GM23338 (cell line): ENCODE data around the gene NDUFB2.
"Not testable (repeated sequence)": the region's sequence is repeated elsewhere in the genome, so short reads cannot be mapped to it uniquely, and the experiment has no call there.

Experiments
- CREB1 ChIP-seq: fragments of 250-450 bp; sonication (Bioruptor Pico); IDR thresholded peaks from 2 replicates; pipeline ENCODE4 v1.5.0; 2020; ENCODE audit warnings: low read depth, mild to moderate bottlenecking, moderate library complexity
- EZH2 ChIP-seq: fragments of 200-600 bp; sonication (generic); IDR thresholded peaks from one replicate; pipeline ENCODE4 v1.8.0; 2017; ENCODE audit warnings: antibody characterized with exemption, mild to moderate bottlenecking, low read depth; ENCODE audit not compliant: unreplicated experiment
- EZH2phosphoT487 ChIP-seq: fragments of 200-600 bp; sonication (generic); IDR thresholded peaks from one replicate; pipeline ENCODE4 v1.8.1; 2018; ENCODE audit warnings: antibody characterized with exemption; ENCODE audit not compliant: unreplicated experiment
- JUNB ChIP-seq: IDR thresholded peaks from one replicate; pipeline ENCODE4 v1.6.1; 2016; ENCODE audit warnings: antibody characterized with exemption; ENCODE audit not compliant: unreplicated experiment
- NANOG ChIP-seq: IDR thresholded peaks from 2 replicates; pipeline ENCODE4 v1.6.1; 2016; ENCODE audit warnings: antibody characterized with exemption, borderline replicate concordance
- POLR2AphosphoS5 ChIP-seq: IDR thresholded peaks from 2 replicates; pipeline ENCODE4 v1.6.1; 2016; ENCODE audit warnings: antibody characterized with exemption, low read depth
- REST ChIP-seq: IDR thresholded peaks from one replicate; pipeline ENCODE4 v1.6.1; 2018; ENCODE audit warnings: antibody characterized with exemption; ENCODE audit not compliant: unreplicated experiment
- STAT1 ChIP-seq: IDR thresholded peaks from one replicate; pipeline ENCODE4 v1.6.1; 2016; ENCODE audit warnings: antibody characterized with exemption; ENCODE audit not compliant: unreplicated experiment
- ZNF114 ChIP-seq: fragments of 250-450 bp; sonication (Bioruptor Pico); IDR thresholded peaks from 2 replicates; pipeline ENCODE4 v1.5.0; 2020; ENCODE audit warnings: mild to moderate bottlenecking, moderate library complexity
- ZNF331 ChIP-seq: fragments of 250-450 bp; sonication (Bioruptor Pico); IDR thresholded peaks from 2 replicates; pipeline ENCODE4 v1.5.0; 2020; ENCODE audit warnings: low read depth, mild to moderate bottlenecking, moderate library complexity
- TF ChIP-seq, protein P1 (sequence below), 2 experiments: fragments of 200-600 bp in 1 of 2; sonication (generic) in 1 of 2; conservative IDR thresholded peaks; 2 replicates each; pipeline versions ENCODE4 v1.5.1 to v1.6.1; 2016 to 2017; ENCODE audit warnings: antibody characterized with exemption in 2 of 2, low read depth in 2 of 2, mild to moderate bottlenecking in 2 of 2, moderate library complexity in 1 of 2

- TF ChIP-seq, protein P1, sequence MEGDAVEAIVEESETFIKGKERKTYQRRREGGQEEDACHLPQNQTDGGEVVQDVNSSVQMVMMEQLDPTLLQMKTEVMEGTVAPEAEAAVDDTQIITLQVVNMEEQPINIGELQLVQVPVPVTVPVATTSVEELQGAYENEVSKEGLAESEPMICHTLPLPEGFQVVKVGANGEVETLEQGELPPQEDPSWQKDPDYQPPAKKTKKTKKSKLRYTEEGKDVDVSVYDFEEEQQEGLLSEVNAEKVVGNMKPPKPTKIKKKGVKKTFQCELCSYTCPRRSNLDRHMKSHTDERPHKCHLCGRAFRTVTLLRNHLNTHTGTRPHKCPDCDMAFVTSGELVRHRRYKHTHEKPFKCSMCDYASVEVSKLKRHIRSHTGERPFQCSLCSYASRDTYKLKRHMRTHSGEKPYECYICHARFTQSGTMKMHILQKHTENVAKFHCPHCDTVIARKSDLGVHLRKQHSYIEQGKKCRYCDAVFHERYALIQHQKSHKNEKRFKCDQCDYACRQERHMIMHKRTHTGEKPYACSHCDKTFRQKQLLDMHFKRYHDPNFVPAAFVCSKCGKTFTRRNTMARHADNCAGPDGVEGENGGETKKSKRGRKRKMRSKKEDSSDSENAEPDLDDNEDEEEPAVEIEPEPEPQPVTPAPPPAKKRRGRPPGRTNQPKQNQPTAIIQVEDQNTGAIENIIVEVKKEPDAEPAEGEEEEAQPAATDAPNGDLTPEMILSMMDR (conservative IDR thresholded peaks at IDR 0.05; ENCODE audit: low read depth in 2 of 2), result not testable (repeated sequence)
- not testable (repeated sequence) for TF ChIP-seq EZH2phosphoT487; POLR2AphosphoS5; EZH2; REST; STAT1; CREB1 (CRISPR knock-in tag); ZNF331; NANOG; JUNB; ZNF114 (CRISPR knock-in tag)
Measured at GRCh38 chr7:140712392-140712791, 15.9 kb downstream of the NDUFB2 start.
